M059J (cell line): ENCODE results near the gene LIMK1. TPM values are rescaled to one million over a fixed set of nuclear protein-coding genes. Genes with fewer than 3 reads are reported as not detected.
"Not testable (repeated sequence)": the region's sequence is repeated elsewhere in the genome, so short reads cannot be mapped to it uniquely, and the experiment has no call there.

Experiments used
- DNase-seq: peaks from one replicate; pipeline ENCODE4 v3.0.0-alpha.2; 2012; ENCODE audit warnings: low read depth
- total RNA-seq: library from RNA; depleted of rRNA; stranded (reverse); fragments of >200 nt; shearing (Covaris generic); gene quantifications from 2 replicates; pipeline ENCODE4 v1.2.3, GENCODE V29; 2014

LIMK1 gene
- total RNA-seq, 1 experiment from 2014 or later: 105 TPM

GRCh38 chr7:74121401-74122249 is 38.0 kb downstream of the LIMK1 start:
- no peak for DNase-seq

GRCh38 chr7:74123892-74124291 is 40.3 kb downstream of the LIMK1 start:
- DNase-seq: not testable (repeated sequence)

- no peak for DNase-seq
These were observed 42.7 kb downstream of the LIMK1 start for GRCh38 chr7:74126220-74126880.

GRCh38 chr7:74129887-74130286 is 46.3 kb downstream of the LIMK1 start:
- no peak for DNase-seq

- no peak for DNase-seq
These were observed 46.9 kb downstream of the LIMK1 start for GRCh38 chr7:74130518-74130917.

- peak; percentile 67 for DNase-seq
These were observed 50.6 kb downstream of the LIMK1 start for GRCh38 chr7:74134117-74134620.

- no peak for DNase-seq
These were observed 54.8 kb downstream of the LIMK1 start for GRCh38 chr7:74138334-74138867.

- no peak for DNase-seq
These were observed 55.6 kb downstream of the LIMK1 start for GRCh38 chr7:74138945-74139843.

GRCh38 chr7:74141705-74142104 is 58.1 kb downstream of the LIMK1 start:
- peak; percentile 42 for DNase-seq

- DNase-seq: no peak
These were observed 59.8 kb downstream of the LIMK1 start for GRCh38 chr7:74143383-74143782.

- peak; percentile 19 for DNase-seq
These were observed 64.9 kb downstream of the LIMK1 start for GRCh38 chr7:74148491-74148890.

- DNase-seq: no peak
These were observed 65.5 kb downstream of the LIMK1 start for GRCh38 chr7:74149071-74149470.

- no peak for DNase-seq
These were observed 66.0 kb downstream of the LIMK1 start for GRCh38 chr7:74149603-74150002.

GRCh38 chr7:74153736-74154135 is 70.1 kb downstream of the LIMK1 start:
- DNase-seq: peak; percentile 73

GRCh38 chr7:74155810-74156395 is 72.3 kb downstream of the LIMK1 start:
- DNase-seq: no peak

GRCh38 chr7:74157605-74158004 is 74.0 kb downstream of the LIMK1 start:
- DNase-seq: no peak

- DNase-seq: peak; percentile 27
These were observed 81.4 kb downstream of the LIMK1 start for GRCh38 chr7:74164985-74165456.

GRCh38 chr7:74165867-74166593 is 82.4 kb downstream of the LIMK1 start:
- DNase-seq: no peak

GRCh38 chr7:74167324-74167723 is 83.7 kb downstream of the LIMK1 start:
- not testable (repeated sequence) for DNase-seq
